OCI-LY3 (cell line): ENCODE data around the gene ARHGAP18.

Source experiments
- H2AFZ ChIP-seq: fragments of 200-600, 300-600 bp; shearing (Covaris generic); 2 replicates; pipeline ENCODE4 v1.6.0; 2014; ENCODE audit warnings: antibody characterized with exemption, low read depth, low read length
- H3K27ac ChIP-seq: fragments of 200-600, 300-600 bp; sonication (generic); 2 replicates; pipeline ENCODE4 v1.5.1; 2014; ENCODE audit warnings: mild to moderate bottlenecking, low read length, moderate library complexity, mixed read lengths
- H3K27me3 ChIP-seq: fragments of 200-600, 300-600 bp; sonication (generic); 2 replicates; pipeline ENCODE4 v1.6.1; 2014; ENCODE audit warnings: low read depth, low read length, mixed read lengths
- H3K36me3 ChIP-seq: fragments of 200-600, 300-600 bp; sonication (generic); replicated peaks from 2 replicates; pipeline ENCODE3; 2014; ENCODE audit warnings: low read depth, low read length, mixed read lengths
- H3K4me1 ChIP-seq: fragments of 300-600, 200-600 bp; sonication (generic); 2 replicates; pipeline ENCODE4 v1.6.1; 2014; ENCODE audit warnings: low read length, mixed read lengths
- H3K4me2 ChIP-seq: fragments of 200-600, 300-600 bp; sonication (generic); 2 replicates; pipeline ENCODE4 v1.6.1; 2014; ENCODE audit warnings: low read length, mixed read lengths
- H3K4me3 ChIP-seq: fragments of 300-600, 200-600 bp; sonication (generic); 2 replicates; pipeline ENCODE4 v1.5.1; 2014; ENCODE audit warnings: antibody characterized with exemption, mild to moderate bottlenecking, low read length, moderate library complexity
- H3K79me2 ChIP-seq: fragments of 300-600, 200-600 bp; shearing (Covaris generic); 2 replicates; pipeline ENCODE4 v1.6.1; 2014; ENCODE audit warnings: mild to moderate bottlenecking, low read length, mixed read lengths
- H3K9ac ChIP-seq: fragments of 300-600, 200-600 bp; shearing (Covaris generic); 2 replicates; pipeline ENCODE4 v1.6.0; 2014; ENCODE audit warnings: mild to moderate bottlenecking, low read length, moderate library complexity
- H3K9me3 ChIP-seq: fragments of 200-600, 300-600 bp; shearing (Covaris generic); 2 replicates; pipeline ENCODE4 v1.6.1; 2014; ENCODE audit warnings: low read length, mixed read lengths; ENCODE audit not compliant: insufficient read depth
- H4K20me1 ChIP-seq: fragments of 200-600, 300-600 bp; sonication (generic); 2 replicates; pipeline ENCODE4 v1.6.1; 2016; ENCODE audit warnings: low read length, mixed read lengths; ENCODE audit not compliant: insufficient read depth
- EZH2phosphoT487 ChIP-seq: fragments of 200-600 bp; shearing (Covaris generic); IDR thresholded peaks from 2 replicates; pipeline ENCODE4 v1.6.1; 2018; ENCODE audit warnings: antibody characterized with exemption, mixed run types, low read depth
- TF ChIP-seq, protein P1 (sequence below): fragments of 200-600, 300-600 bp; sonication (generic); IDR thresholded peaks from 2 replicates; pipeline ENCODE4 v1.5.1; 2014; ENCODE audit warnings: antibody characterized with exemption, low read length, low read depth

ARHGAP18 gene

GRCh38 chr6:129663531-129663930 is 46.4 kb downstream of the ARHGAP18 start:
- H3K9me3 ChIP-seq = no peaks in the 10 kb centered on the region

DNA sequence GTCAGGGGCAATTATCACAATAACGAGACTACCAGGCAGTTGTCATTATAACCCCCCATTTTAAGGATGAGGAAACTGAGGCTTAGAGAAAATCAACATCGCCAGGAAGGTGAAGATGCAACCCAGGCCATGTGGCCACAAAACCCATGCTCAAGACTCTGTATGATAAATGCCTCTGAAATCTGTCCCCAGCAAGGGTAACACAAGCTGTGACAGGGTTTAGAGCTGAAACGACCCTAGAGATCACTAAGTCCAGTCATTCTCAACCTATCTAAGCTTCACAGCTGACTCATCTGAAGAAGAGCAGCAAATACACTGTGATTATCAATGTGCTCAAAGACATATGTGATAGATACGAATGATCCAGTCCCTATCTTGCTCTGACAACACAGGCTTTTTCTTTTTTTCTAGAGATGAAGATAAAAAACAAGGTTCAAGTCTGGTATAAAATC is 47.0 kb downstream of the ARHGAP18 start:
- TF ChIP-seq EZH2phosphoT487 = no peak
- TF ChIP-seq, protein P1, sequence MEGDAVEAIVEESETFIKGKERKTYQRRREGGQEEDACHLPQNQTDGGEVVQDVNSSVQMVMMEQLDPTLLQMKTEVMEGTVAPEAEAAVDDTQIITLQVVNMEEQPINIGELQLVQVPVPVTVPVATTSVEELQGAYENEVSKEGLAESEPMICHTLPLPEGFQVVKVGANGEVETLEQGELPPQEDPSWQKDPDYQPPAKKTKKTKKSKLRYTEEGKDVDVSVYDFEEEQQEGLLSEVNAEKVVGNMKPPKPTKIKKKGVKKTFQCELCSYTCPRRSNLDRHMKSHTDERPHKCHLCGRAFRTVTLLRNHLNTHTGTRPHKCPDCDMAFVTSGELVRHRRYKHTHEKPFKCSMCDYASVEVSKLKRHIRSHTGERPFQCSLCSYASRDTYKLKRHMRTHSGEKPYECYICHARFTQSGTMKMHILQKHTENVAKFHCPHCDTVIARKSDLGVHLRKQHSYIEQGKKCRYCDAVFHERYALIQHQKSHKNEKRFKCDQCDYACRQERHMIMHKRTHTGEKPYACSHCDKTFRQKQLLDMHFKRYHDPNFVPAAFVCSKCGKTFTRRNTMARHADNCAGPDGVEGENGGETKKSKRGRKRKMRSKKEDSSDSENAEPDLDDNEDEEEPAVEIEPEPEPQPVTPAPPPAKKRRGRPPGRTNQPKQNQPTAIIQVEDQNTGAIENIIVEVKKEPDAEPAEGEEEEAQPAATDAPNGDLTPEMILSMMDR = no peak
- Histone ChIP-seq H3K4me1 (peaks cover 88% of the 10 kb centered on the region), H3K36me3 (peaks cover 2% of the 10 kb centered on the region), H4K20me1 (no peaks in the 10 kb centered on the region), H2AFZ (no peak overlapping the region), H3K27ac (peak overlapping the region; percentile 80), H3K4me3 (peak overlapping the region; percentile 12; the same call in 1 of the 2 replicates), H3K4me2 (peak overlapping the region; percentile 60), H3K9ac (peak overlapping the region; percentile 59), H3K9me3 (no peaks in the 10 kb centered on the region), H3K79me2 (peaks cover 10% of the 10 kb centered on the region), H3K27me3 (no peaks in the 10 kb centered on the region)

More at GRCh38 chr6:129663531-129663930, 46.4 kb downstream of the ARHGAP18 start:
- no peak for TF ChIP-seq EZH2phosphoT487
- TF ChIP-seq, protein P1 = no peak
- peaks cover 87% of the 10 kb centered on the region for H3K4me1 ChIP-seq
- H3K36me3 ChIP-seq = peaks cover 2% of the 10 kb centered on the region
- H3K27me3 ChIP-seq = no peaks in the 10 kb centered on the region
- H3K27ac ChIP-seq = peak overlapping the region; percentile 80
- no peaks in the 10 kb centered on the region for H4K20me1 ChIP-seq
- H3K4me3 ChIP-seq = peak overlapping the region; percentile 12; the same call in 1 of the 2 replicates
- H3K4me2 ChIP-seq = peak overlapping the region; percentile 60
- H3K79me2 ChIP-seq = peaks cover 10% of the 10 kb centered on the region
- no peak overlapping the region for H2AFZ ChIP-seq
- peak overlapping the region; percentile 59; the same call in 1 of the 2 replicates for H3K9ac ChIP-seq

- Histone ChIP-seq H3K4me3 (peak overlapping the region; percentile 5; the same call in 1 of the 2 replicates), H3K9me3 (no peaks in the 10 kb centered on the region), H2AFZ (no peak overlapping the region), H3K9ac (peak overlapping the region; percentile 59), H3K4me2 (peak overlapping the region; percentile 60), H4K20me1 (no peaks in the 10 kb centered on the region), H3K27me3 (no peaks in the 10 kb centered on the region), H3K79me2 (peaks cover 10% of the 10 kb centered on the region), H3K4me1 (peaks cover 88% of the 10 kb centered on the region), H3K36me3 (peaks cover 2% of the 10 kb centered on the region), H3K27ac (peak overlapping the region; percentile 80)
- TF ChIP-seq, protein P1 = no peak
- no peak for TF ChIP-seq EZH2phosphoT487
These were observed 47.6 kb downstream of the ARHGAP18 start for GRCh38 chr6:129662406-129662766.

DNA sequence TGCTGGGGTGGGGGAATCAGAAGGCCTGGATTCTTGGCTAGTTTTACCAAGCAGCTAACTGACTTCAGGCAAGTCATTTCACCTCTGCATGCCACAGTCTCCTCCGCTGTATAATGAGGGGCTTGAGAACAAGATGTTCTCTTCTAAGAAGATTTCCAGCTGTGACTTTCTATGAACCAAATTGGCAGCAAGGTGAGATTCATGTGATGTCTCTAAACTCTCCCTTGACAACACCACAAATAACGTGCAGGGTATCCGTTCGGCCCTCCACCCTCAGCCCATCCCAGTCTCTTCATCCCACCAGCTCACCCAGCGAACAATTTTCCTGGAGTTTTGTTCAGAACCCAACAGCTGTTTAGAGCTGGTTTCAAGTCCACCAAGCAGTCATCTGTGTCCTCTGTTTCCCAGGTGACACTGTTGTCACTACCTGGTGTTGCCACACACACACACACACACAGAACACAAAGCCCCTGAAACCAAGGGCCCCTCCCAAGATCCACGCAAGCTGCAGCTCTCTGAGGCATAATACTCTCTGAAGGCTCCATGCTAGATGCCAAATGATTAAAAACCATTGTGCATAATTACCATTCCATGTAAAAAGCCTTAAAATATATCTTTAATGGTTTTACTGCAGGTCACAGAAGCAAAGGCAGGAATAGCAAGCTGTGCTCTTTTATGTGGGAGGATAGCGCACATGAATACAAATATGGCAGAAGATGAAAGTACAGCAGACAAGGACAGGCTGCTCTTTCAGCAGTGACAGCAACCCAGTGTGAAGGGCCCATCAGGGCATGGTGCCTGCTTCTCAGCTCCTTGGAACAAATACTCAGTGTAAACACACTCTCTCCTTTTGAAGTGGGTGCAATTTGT is 48.2 kb downstream of the ARHGAP18 start:
- Histone ChIP-seq H3K4me3 (no peak overlapping the region), H3K4me1 (peaks cover 93% of the 10 kb centered on the region), H3K9me3 (no peaks in the 10 kb centered on the region), H3K27me3 (no peaks in the 10 kb centered on the region), H3K4me2 (peak overlapping the region; percentile 60), H2AFZ (no peak overlapping the region), H3K9ac (peak overlapping the region; percentile 59), H3K36me3 (peaks cover 2% of the 10 kb centered on the region), H4K20me1 (no peaks in the 10 kb centered on the region), H3K79me2 (peaks cover 10% of the 10 kb centered on the region), H3K27ac (peak overlapping the region; percentile 80)
- TF ChIP-seq, protein P1 = no peak
- TF ChIP-seq EZH2phosphoT487 = no peak
